K562 (cell line): ENCODE data around the gene PAN3. TPM values are rescaled to one million over a fixed set of nuclear protein-coding genes. Genes with fewer than 3 reads are reported as not detected.
A peak's percentile ranks its signal among the peaks of the same experiment; 100 is the strongest.

Experiments used
- ARID1B ChIP-seq: fragments of 450-650 bp; IDR thresholded peaks from 2 replicates; pipeline ENCODE4 v1.6.1; 2016; ENCODE audit warnings: antibody characterized with exemption, mild to moderate bottlenecking, inconsistent platforms
- CHCHD3 ChIP-seq: fragments of 250-450 bp; sonication (Bioruptor Pico); IDR thresholded peaks from 2 replicates; pipeline ENCODE4 v2.1.2; 2022; ENCODE audit warnings: mild to moderate bottlenecking
- CREM ChIP-seq: IDR thresholded peaks from 2 replicates; pipeline ENCODE4 v1.6.1; 2014; ENCODE audit warnings: antibody characterized with exemption, low read depth
- DPF2 ChIP-seq: fragments of 450-650 bp; IDR thresholded peaks from 2 replicates; pipeline ENCODE4 v1.6.1; 2016
- FOXJ3 ChIP-seq: sonication (generic); formaldehyde crosslinking; IDR thresholded peaks from 2 replicates; pipeline ENCODE4 v1.4.0; 2020; ENCODE audit warnings: mild to moderate bottlenecking, missing genetic modification reagents
- KLF13 ChIP-seq: fragments of 450-650 bp; IDR thresholded peaks from 2 replicates; pipeline ENCODE4 v1.6.1; 2016; ENCODE audit warnings: missing genetic modification characterization, low read depth, mild to moderate bottlenecking, missing compliant biosample characterization, moderate library complexity, borderline replicate concordance
- KLF6 ChIP-seq: fragments of 250-450 bp; sonication (Bioruptor Pico); IDR thresholded peaks from 2 replicates; pipeline ENCODE4 v1.4.0; 2020; ENCODE audit warnings: mild to moderate bottlenecking, moderate library complexity, borderline replicate concordance
- LCOR ChIP-seq: sonication (generic); formaldehyde crosslinking; IDR thresholded peaks from 2 replicates; pipeline ENCODE4 v1.8.0; 2022; ENCODE audit warnings: mild to moderate bottlenecking, missing genetic modification reagents
- PHB ChIP-seq: fragments of 250-450 bp; sonication (Bioruptor Pico); IDR thresholded peaks from 2 replicates; pipeline ENCODE4 v1.5.0; 2021
- SLC30A9 ChIP-seq: fragments of 250-450 bp; sonication (Bioruptor Pico); IDR thresholded peaks from 2 replicates; pipeline ENCODE4 v1.8.0; 2022; ENCODE audit warnings: mild to moderate bottlenecking, moderate library complexity
- TARDBP ChIP-seq: fragments of 450-650 bp; IDR thresholded peaks from 2 replicates; pipeline ENCODE4 v1.6.1; 2016
- TEAD1 ChIP-seq, 2 experiments: fragments of 450-650 bp in 1 of 2; sonication (generic) in 1 of 2; formaldehyde crosslinking; IDR thresholded peaks; 2 replicates each; pipeline versions ENCODE4 v1.4.0 to v1.8.0; 2020 to 2022; ENCODE audit warnings: mild to moderate bottlenecking in 2 of 2, missing genetic modification reagents in 1 of 2
- polyA plus RNA-seq, 8 experiments: library from polyadenylated mRNA; depleted of rRNA in 4 of 8; stranded (reverse) in 5 of 8; unstranded in 3 of 8; fragments of >200 nt; fragmentation: Nextera tagmentation in 2 of 8; fragmentation: Illumina TruSeq in 1 of 8; extraction: Ambion mirVana in 2 of 8; extraction: Trizol in 1 of 8; gene quantifications; 2 replicates each; pipeline versions ENCODE4 v1.2.1 to v1.2.3, GENCODE V29; 2011 to 2014; ENCODE audit warnings: inconsistent platforms in 1 of 8, missing spikeins in 1 of 8
- total RNA-seq, 7 experiments: library from RNA; depleted of rRNA in 6 of 7; stranded (reverse); fragments of >200 nt in 6 of 7; fragmentation: Illumina TruSeq in 2 of 7; extraction: Trizol in 2 of 7; gene quantifications; 2 replicates each; pipeline versions ENCODE4 v1.2.1 to v1.2.3, GENCODE V29; 2011 to 2021; ENCODE audit warnings: low replicate concordance in 1 of 7
- TF ChIP-seq, protein P1 (sequence below): sonication (generic); formaldehyde crosslinking; IDR thresholded peaks from 2 replicates; pipeline ENCODE4 v1.8.0; 2023; ENCODE audit warnings: missing genetic modification reagents, mild to moderate bottlenecking, borderline replicate concordance
- TF ChIP-seq, protein P2 (sequence below): fragments of 450-650 bp; IDR thresholded peaks from 2 replicates; pipeline ENCODE4 v1.6.1; 2016
- TF ChIP-seq, protein P3 (sequence below): fragments of 250-450 bp; sonication (Bioruptor Pico); IDR thresholded peaks from 2 replicates; pipeline ENCODE4 v1.8.0; 2022; ENCODE audit warnings: moderate library complexity, mild to moderate bottlenecking, inconsistent platforms
- TF ChIP-seq, protein P4 (sequence below): sonication (generic); formaldehyde crosslinking; IDR thresholded peaks from 2 replicates; pipeline ENCODE4 v1.8.1; 2023; ENCODE audit warnings: mild to moderate bottlenecking, missing genetic modification reagents, moderate library complexity
- TF ChIP-seq, protein P5 (sequence below), 2 experiments: IDR thresholded peaks; 2 replicates each; pipeline ENCODE4 v1.6.1; 2011; ENCODE audit warnings: borderline replicate concordance in 1 of 2, control low read depth in 1 of 2, low read depth in 1 of 2, low read length in 1 of 2, mild to moderate bottlenecking in 1 of 2, mixed read lengths in 1 of 2, moderate library complexity in 1 of 2; ENCODE audit not compliant: insufficient read depth in 1 of 2, insufficient read length in 1 of 2, poor library complexity in 1 of 2, severe bottlenecking in 1 of 2; ENCODE audit errors: extremely low read depth in 1 of 2
- TF ChIP-seq, protein P6 (sequence below): fragments of 250-450 bp; sonication (Bioruptor Pico); IDR thresholded peaks from 2 replicates; pipeline ENCODE4 v1.9.0; 2021; ENCODE audit warnings: mild to moderate bottlenecking

Gene PAN3
- total and polyA plus RNA-seq, 9 of the 15 experiments (the other 6 are each of a cell fraction or from before 2014, with no cell fraction given), result 7.2 to 19.9 (median 11.6) TPM

DNA sequence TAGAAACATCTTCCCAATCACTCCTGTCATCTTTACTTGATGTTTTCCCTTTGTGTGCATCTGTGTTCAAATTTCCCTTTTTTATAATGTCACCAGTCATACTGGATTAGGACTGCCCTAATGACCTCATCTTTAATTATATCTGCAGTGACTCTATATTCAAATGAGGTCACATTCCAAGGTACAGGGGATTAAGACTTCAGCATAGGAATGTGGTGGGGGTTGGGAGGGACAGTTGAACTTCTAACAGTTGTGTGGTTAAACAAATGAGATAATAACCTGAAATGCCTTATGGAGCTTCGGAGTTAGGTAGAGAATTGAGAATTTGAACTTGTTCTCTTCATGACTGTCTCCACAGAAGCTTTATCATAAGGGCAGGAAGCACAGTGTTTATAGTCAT lies 23.0 kb downstream of the PAN3 start (continued):
- TF ChIP-seq, protein P1, sequence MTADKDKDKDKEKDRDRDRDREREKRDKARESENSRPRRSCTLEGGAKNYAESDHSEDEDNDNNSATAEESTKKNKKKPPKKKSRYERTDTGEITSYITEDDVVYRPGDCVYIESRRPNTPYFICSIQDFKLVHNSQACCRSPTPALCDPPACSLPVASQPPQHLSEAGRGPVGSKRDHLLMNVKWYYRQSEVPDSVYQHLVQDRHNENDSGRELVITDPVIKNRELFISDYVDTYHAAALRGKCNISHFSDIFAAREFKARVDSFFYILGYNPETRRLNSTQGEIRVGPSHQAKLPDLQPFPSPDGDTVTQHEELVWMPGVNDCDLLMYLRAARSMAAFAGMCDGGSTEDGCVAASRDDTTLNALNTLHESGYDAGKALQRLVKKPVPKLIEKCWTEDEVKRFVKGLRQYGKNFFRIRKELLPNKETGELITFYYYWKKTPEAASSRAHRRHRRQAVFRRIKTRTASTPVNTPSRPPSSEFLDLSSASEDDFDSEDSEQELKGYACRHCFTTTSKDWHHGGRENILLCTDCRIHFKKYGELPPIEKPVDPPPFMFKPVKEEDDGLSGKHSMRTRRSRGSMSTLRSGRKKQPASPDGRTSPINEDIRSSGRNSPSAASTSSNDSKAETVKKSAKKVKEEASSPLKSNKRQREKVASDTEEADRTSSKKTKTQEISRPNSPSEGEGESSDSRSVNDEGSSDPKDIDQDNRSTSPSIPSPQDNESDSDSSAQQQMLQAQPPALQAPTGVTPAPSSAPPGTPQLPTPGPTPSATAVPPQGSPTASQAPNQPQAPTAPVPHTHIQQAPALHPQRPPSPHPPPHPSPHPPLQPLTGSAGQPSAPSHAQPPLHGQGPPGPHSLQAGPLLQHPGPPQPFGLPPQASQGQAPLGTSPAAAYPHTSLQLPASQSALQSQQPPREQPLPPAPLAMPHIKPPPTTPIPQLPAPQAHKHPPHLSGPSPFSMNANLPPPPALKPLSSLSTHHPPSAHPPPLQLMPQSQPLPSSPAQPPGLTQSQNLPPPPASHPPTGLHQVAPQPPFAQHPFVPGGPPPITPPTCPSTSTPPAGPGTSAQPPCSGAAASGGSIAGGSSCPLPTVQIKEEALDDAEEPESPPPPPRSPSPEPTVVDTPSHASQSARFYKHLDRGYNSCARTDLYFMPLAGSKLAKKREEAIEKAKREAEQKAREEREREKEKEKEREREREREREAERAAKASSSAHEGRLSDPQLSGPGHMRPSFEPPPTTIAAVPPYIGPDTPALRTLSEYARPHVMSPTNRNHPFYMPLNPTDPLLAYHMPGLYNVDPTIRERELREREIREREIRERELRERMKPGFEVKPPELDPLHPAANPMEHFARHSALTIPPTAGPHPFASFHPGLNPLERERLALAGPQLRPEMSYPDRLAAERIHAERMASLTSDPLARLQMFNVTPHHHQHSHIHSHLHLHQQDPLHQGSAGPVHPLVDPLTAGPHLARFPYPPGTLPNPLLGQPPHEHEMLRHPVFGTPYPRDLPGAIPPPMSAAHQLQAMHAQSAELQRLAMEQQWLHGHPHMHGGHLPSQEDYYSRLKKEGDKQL (CRISPR knock-in tag), result no peak
- TF ChIP-seq, protein P2, sequence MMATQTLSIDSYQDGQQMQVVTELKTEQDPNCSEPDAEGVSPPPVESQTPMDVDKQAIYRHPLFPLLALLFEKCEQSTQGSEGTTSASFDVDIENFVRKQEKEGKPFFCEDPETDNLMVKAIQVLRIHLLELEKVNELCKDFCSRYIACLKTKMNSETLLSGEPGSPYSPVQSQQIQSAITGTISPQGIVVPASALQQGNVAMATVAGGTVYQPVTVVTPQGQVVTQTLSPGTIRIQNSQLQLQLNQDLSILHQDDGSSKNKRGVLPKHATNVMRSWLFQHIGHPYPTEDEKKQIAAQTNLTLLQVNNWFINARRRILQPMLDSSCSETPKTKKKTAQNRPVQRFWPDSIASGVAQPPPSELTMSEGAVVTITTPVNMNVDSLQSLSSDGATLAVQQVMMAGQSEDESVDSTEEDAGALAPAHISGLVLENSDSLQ, result peak; percentile 24; the same call in 1 of the 2 replicates
- no peak for TF ChIP-seq SLC30A9 (CRISPR knock-in tag)
- TF ChIP-seq TARDBP, result no peak
- 0 out of 2 replicates have a peak, but pooled peaks have one; percentile 7 for TF ChIP-seq CREM
- TF ChIP-seq, protein P3, sequence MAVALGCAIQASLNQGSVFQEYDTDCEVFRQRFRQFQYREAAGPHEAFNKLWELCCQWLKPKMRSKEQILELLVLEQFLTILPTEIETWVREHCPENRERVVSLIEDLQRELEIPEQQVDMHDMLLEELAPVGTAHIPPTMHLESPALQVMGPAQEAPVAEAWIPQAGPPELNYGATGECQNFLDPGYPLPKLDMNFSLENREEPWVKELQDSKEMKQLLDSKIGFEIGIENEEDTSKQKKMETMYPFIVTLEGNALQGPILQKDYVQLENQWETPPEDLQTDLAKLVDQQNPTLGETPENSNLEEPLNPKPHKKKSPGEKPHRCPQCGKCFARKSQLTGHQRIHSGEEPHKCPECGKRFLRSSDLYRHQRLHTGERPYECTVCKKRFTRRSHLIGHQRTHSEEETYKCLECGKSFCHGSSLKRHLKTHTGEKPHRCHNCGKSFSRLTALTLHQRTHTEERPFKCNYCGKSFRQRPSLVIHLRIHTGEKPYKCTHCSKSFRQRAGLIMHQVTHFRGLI (CRISPR knock-in tag), result no peak
- no peak for TF ChIP-seq LCOR (CRISPR knock-in tag)
- TF ChIP-seq, protein P4, sequence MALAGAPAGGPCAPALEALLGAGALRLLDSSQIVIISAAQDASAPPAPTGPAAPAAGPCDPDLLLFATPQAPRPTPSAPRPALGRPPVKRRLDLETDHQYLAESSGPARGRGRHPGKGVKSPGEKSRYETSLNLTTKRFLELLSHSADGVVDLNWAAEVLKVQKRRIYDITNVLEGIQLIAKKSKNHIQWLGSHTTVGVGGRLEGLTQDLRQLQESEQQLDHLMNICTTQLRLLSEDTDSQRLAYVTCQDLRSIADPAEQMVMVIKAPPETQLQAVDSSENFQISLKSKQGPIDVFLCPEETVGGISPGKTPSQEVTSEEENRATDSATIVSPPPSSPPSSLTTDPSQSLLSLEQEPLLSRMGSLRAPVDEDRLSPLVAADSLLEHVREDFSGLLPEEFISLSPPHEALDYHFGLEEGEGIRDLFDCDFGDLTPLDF (CRISPR knock-in tag), result no peak
- TF ChIP-seq KLF6, result no peak
- TF ChIP-seq ARID1B, result 0 out of 2 replicates have a peak, but pooled peaks have one; percentile 18
- no peak for TF ChIP-seq KLF13 (tag)
- TF ChIP-seq TEAD1 (CRISPR knock-in tag; IDR thresholded peaks at IDR 0.05), result peak in 1 of 2 experiments; percentile 76; a peak in 1 of 4 replicates
- no peak for TF ChIP-seq FOXJ3 (CRISPR knock-in tag)
- TF ChIP-seq, protein P5, sequence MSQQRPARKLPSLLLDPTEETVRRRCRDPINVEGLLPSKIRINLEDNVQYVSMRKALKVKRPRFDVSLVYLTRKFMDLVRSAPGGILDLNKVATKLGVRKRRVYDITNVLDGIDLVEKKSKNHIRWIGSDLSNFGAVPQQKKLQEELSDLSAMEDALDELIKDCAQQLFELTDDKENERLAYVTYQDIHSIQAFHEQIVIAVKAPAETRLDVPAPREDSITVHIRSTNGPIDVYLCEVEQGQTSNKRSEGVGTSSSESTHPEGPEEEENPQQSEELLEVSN (IDR thresholded peaks at IDR 0.05; ENCODE audit: borderline replicate concordance in 1 of 2, extremely low read depth in 1 of 2, insufficient read depth in 1 of 2, insufficient read length in 1 of 2, low read depth in 1 of 2, low read length in 1 of 2, poor library complexity in 1 of 2, severe bottlenecking in 1 of 2), result no peak
- TF ChIP-seq CHCHD3 (CRISPR knock-in tag), result no peak
- no peak for TF ChIP-seq PHB
- TF ChIP-seq, protein P6, sequence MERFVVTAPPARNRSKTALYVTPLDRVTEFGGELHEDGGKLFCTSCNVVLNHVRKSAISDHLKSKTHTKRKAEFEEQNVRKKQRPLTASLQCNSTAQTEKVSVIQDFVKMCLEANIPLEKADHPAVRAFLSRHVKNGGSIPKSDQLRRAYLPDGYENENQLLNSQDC (CRISPR knock-in tag), result no peak
- peak; percentile 58 for TF ChIP-seq DPF2
